AG09309 (cell line): ENCODE measurements around the gene ORM2.

Source experiments
- DNase-seq: peaks from one replicate; pipeline ENCODE4 v3.0.0-alpha.2; 2010; ENCODE audit warnings: low read depth
- H3K4me3 ChIP-seq: 2 replicates; pipeline ENCODE4 v1.5.1; 2011; ENCODE audit warnings: mild to moderate bottlenecking, low read depth, low read length, moderate library complexity; ENCODE audit not compliant: control insufficient read depth
- TF ChIP-seq, protein P1 (sequence below): IDR thresholded peaks from 2 replicates; pipeline ENCODE4 v1.5.1; 2011; ENCODE audit warnings: mild to moderate bottlenecking, low read depth, low read length, inconsistent platforms; ENCODE audit not compliant: insufficient read depth, control insufficient read depth; ENCODE audit errors: missing control alignments

Gene ORM2

DNA sequence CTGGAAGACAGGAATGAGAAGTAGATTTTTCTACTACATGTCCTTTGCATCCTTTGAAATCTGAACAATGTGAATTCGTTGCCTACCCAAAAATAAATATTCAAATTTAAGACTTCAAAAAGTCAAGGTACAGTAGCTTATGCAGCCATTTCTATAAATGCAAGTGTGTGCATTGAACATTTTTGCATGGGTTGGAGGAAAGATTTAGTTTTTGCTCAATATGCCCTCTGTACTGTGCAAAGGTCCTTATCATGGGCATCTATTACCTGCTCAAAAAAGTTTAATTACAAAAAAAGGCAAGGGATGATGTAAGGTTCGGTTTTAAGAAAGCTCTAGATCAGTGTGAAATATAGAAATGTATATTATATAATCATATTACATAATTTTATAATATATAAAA, 35.5 kb downstream of the ORM2 start:
- DNase-seq = no peak
- no peak overlapping the region for H3K4me3 ChIP-seq
- TF ChIP-seq, protein P1, sequence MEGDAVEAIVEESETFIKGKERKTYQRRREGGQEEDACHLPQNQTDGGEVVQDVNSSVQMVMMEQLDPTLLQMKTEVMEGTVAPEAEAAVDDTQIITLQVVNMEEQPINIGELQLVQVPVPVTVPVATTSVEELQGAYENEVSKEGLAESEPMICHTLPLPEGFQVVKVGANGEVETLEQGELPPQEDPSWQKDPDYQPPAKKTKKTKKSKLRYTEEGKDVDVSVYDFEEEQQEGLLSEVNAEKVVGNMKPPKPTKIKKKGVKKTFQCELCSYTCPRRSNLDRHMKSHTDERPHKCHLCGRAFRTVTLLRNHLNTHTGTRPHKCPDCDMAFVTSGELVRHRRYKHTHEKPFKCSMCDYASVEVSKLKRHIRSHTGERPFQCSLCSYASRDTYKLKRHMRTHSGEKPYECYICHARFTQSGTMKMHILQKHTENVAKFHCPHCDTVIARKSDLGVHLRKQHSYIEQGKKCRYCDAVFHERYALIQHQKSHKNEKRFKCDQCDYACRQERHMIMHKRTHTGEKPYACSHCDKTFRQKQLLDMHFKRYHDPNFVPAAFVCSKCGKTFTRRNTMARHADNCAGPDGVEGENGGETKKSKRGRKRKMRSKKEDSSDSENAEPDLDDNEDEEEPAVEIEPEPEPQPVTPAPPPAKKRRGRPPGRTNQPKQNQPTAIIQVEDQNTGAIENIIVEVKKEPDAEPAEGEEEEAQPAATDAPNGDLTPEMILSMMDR = no peak

DNA sequence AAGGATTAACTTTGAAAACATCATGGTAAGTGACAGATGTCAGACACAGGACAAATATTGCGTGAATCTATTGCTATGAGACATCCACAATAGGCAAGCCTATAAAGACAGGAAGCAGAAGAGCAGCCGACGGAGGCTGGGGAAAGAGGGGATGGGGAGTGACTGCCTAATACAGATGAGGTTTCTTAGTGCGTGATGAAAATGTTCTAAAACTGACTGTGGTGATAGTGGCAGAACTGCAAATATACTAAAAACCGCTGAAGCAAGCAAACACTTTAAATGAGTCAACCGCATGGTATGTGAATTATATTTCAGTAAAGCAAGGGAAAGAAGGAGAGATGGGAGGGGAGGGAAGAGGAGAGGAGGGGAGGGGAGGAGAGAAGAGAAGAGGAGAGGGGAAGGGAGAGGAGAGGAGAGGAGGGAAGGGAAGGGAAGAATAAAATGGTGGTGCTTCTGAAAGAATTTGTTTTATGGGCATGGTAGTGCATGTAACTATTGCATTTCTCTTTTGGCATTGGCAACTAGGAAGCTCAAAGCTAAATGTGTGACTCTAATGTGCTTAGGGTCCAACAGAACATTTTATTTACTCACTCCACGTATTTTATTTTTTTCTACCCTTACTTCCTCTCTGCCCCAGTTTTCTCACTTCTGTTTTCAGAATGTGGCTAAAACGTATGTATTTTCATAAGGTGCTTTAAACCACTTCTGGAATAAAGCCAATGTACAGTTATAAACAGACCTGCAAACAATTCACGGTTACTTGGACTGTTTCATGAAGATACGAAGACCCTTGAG, 36.9 kb downstream of the ORM2 start:
- peak; percentile 79 for DNase-seq
- no peak overlapping the region for H3K4me3 ChIP-seq

DNA sequence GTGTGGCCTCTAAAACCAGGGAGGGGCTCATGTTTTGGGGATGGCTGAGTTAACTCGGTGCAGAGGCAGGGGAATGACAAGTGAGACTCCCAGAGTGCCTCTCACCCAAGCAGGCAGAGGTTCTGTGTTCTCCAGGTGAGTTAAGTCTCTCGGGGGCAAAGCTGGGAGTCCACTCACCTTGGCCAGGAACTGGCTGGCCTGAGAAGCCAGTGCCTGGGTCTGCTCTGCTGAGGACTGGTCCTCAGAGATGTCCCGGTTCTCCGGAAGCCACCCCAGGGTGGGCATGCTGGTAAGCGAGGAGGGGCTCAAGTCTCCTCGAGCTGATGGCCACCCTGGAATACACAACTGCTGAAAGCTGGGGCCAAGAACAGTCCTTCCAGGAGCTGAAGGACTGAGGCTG, 37.7 kb downstream of the ORM2 start:
- TF ChIP-seq, protein P1 = no peak
- no peak for DNase-seq
- no peak overlapping the region for H3K4me3 ChIP-seq

More for the DNA sequence above, 36.9 kb downstream of the ORM2 start:
- TF ChIP-seq, protein P1 = no peak

DNA sequence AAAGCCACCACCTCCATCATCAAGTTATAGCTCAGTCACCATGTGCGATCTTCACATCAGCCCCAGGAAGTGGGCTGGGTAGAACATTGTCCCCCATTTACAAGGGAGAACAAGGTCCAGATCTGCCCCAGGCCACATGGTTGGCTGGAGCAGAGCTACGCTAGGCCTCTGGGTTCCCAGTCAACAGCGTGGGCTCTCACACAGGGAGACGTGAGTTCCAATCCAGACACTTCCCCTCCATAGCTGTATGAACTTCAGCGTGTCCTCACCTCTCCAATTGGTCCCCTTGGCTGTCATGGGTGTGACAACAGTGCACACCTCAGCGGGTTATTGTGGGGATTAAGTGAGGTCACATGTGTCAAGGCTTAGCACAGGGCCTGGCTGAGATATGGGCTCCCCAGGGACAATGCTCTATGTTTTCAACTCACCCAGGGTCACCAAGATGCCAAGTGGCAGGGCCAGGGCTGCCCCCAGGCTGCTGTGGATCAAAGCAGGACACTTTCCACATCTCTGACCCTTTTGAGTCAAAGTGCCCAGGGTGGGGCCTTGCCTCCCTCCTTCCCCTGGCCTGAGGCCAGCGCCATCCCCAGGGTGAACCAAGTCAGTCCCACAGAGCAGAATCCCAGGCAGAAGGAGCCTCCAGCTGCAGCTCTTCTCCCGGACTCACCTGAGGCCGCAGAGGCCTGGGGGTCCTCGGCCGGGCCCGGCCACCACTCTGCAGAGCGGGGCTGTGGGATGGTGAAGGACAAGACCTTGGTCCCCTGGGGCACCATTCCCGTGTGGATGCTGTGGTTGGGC, 38.3 kb downstream of the ORM2 start:
- TF ChIP-seq, protein P1 = no peak

DNA sequence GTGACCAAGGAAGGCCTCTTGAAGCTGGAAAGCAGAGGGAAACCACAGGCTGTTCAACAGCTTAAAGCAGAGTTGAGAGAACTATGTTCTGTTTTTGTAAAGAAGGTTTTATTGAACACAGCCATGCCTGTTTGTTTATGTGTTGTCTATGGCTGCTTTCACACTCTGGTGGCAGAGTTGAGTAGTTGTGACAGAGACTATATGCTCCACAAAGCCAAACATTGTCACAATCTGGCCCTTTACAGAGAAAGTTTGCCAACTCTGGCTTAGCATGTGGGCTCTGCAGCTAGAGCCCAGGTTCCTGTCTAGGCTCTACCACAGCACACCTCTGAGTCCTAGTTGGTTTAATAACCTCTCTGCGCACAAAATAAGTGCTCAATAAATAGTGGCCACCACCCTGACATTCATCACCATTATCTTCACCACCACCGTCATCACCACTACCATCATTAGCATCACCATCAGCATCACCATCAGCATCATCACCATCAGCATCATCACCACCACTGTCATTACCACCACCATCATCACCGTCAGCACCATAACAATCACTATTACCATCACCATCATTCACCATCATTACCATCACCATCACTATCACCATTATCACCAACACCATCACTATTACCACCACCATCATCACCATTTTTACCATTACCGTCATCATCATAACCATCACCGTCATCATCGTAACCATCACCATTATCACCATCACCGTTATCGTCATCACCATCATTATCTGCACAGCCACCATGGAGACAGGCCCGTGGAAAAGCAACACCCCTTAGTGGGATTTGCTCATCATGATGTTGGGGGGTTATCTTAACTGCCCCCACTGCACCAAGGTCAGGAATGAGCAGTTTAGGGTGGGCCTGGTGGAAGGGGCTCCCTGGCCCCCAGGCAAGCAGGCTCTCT, 39.8 kb downstream of the ORM2 start:
- DNase-seq = no peak
- TF ChIP-seq, protein P1 = no peak
- no peak overlapping the region for H3K4me3 ChIP-seq

More for the DNA sequence above, 38.3 kb downstream of the ORM2 start:
- no peak overlapping the region for H3K4me3 ChIP-seq
- no peak for DNase-seq
